ENCODE data around the gene PRKCH.

Gene PRKCH

DNA sequence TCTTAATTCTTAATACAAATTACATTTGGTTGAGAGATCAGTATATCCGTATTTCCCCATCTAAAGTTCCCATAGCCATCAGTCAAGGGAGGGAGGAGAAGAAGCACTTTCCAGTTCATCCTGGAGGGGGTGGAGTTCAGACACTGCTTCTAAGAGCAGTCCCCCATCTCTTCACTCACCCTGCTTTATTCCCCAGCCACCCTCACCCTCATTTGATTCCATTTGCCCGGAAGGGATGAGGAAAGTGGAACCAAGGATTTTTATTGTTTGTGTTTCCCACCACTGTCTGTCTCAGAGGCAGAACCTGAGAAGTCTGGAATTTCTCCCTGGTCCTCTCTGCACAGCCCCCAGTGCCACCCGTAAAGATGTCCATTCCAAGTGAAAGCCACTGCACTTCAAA is 239.7 kb downstream of the PRKCH start:
- TF ChIP-seq EZH2 (IDR thresholded peaks at IDR 0.05) = no peak
- no peak for TF ChIP-seq FOXP2 (optimal IDR thresholded peaks at IDR 0.05; ENCODE audit: control extremely low read depth, extremely low read length, insufficient read depth)
- TF ChIP-seq POLR2AphosphoS5 (IDR thresholded peaks at IDR 0.05; ENCODE audit: borderline replicate concordance, low read depth, low read length) = no peak
- Histone ChIP-seq H3K27ac (no peak overlapping the region), H3K36me3 (ENCODE audit: insufficient read depth, low read length) (no peaks in the 10 kb centered on the region), H3K9me3 (ENCODE audit: low read depth, low read length) (no peaks in the 10 kb centered on the region), H3K9ac (ENCODE audit: insufficient read length) (no peak overlapping the region), H3K4me3 (no peak overlapping the region)
- DNase-seq (ENCODE audit: low read depth, low spot score) = no peak

DNA sequence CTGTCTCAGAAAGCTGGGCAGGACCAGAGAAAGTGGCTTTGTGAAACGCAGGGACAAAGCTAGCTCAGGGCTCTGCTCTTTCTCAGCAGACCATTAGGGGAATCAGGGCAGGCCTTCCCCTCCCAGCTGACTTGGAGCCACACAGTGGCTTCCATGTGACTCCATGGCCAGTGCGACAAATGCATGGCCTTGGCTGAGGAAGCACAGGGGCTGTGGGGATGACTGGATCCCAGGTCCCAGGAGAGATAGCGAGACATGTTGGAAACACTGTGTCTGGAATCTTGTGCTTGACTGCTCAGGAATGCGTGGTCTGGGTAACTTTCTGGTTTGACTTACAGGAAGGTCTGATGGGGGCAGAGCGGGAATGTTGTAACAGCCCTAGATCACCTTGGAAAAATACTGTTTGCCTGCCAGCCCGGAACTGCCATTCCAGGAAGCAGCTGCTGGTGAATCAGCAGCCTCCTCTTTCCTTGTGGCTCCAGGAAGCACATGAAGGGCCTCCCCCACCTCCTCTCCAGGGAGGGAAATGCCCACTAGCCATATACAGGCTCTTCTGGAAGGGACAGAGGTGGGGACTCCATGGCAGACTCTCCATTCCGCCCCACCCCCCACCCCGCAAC is 240.4 kb downstream of the PRKCH start:
- H3K9ac ChIP-seq (ENCODE audit: insufficient read length) = no peak overlapping the region
- no peaks in the 10 kb centered on the region for H3K9me3 ChIP-seq (ENCODE audit: low read depth, low read length)
- TF ChIP-seq FOXP2 (optimal IDR thresholded peaks at IDR 0.05; ENCODE audit: control extremely low read depth, extremely low read length, insufficient read depth) (no peak), EZH2 (IDR thresholded peaks at IDR 0.05) (no peak), POLR2AphosphoS5 (IDR thresholded peaks at IDR 0.05; ENCODE audit: borderline replicate concordance, low read depth, low read length) (no peak)
- no peaks in the 10 kb centered on the region for H3K36me3 ChIP-seq (ENCODE audit: insufficient read depth, low read length)
- no peak for DNase-seq (ENCODE audit: low read depth, low spot score)
- no peak overlapping the region for H3K27ac ChIP-seq
- H3K4me3 ChIP-seq = no peak overlapping the region

DNA sequence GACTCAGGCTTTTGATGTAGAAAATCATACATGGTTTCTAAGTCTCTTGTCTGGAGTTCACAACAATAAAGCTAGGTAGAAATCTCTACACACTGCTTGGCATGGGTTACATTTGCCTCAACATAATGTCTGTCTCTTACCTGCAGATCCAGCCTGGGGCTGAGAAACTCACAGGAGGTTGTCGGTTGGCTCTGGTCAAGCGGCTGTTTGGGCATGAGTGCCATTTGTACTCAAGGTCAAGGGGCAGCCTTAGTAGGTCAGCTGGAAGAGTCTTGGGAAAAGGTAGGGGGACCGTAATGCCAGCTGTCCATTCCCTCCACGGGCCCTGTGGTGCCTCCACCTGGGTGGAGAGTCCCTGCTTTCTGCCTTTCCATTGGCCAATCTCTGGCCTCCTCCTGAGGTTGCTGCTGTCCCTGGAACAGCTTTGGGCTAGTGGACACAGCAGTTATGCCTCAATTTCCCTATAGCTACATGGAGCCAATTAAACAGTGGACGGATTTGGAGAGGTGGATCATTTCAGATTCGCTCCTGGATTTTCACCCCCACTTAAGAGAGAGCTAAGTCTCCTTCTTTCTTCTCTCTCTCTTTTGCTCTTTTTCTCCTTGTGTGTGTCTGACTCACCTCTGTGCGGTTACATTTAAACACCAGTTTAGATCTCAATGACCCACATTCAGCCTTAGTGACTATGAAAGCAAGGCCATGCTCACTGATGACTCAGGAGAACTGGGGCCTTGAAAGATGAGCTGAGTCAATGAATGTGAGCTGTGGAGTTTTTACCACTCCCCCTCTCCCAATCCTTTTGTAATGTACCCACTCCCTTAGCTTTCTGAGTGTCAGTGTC is 241.2 kb downstream of the PRKCH start:
- no peak for DNase-seq (ENCODE audit: low read depth, low spot score)

DNA sequence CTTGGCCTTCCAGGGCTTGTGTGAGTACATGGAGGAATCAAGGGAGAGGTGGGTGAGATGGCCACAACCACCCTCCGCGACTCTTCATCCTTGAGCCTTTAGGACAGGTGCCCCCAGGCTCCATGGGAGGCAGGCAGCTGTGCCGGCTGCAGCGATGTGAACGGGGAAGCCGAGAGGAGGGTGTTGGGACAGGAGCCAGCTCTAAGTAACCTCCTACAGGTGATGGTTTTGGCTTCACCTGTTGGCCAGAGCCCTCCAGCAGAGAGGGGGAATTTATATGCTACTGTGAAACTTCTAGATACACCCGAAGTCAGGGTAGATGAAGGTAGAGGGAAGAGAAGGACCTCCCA is 241.8 kb downstream of the PRKCH start:
- Histone ChIP-seq H3K4me3 (no peak overlapping the region), H3K36me3 (ENCODE audit: insufficient read depth, low read length) (no peaks in the 10 kb centered on the region), H3K27ac (no peak overlapping the region), H3K9me3 (ENCODE audit: low read depth, low read length) (no peaks in the 10 kb centered on the region), H3K9ac (ENCODE audit: insufficient read length) (no peak overlapping the region)
- DNase-seq (ENCODE audit: low read depth, low spot score) = no peak
- TF ChIP-seq POLR2AphosphoS5 (IDR thresholded peaks at IDR 0.05; ENCODE audit: borderline replicate concordance, low read depth, low read length) = no peak
- TF ChIP-seq EZH2 (IDR thresholded peaks at IDR 0.05) = no peak
- no peak for TF ChIP-seq FOXP2 (optimal IDR thresholded peaks at IDR 0.05; ENCODE audit: control extremely low read depth, extremely low read length, insufficient read depth)

More for the DNA sequence above, 241.2 kb downstream of the PRKCH start:
- no peak overlapping the region for H3K27ac ChIP-seq
- no peaks in the 10 kb centered on the region for H3K36me3 ChIP-seq (ENCODE audit: insufficient read depth, low read length)
- H3K9me3 ChIP-seq (ENCODE audit: low read depth, low read length) = no peaks in the 10 kb centered on the region
- H3K4me3 ChIP-seq = no peak overlapping the region
- TF ChIP-seq EZH2 (IDR thresholded peaks at IDR 0.05) (no peak), FOXP2 (optimal IDR thresholded peaks at IDR 0.05; ENCODE audit: control extremely low read depth, extremely low read length, insufficient read depth) (no peak), POLR2AphosphoS5 (IDR thresholded peaks at IDR 0.05; ENCODE audit: borderline replicate concordance, low read depth, low read length) (no peak)
- no peak overlapping the region for H3K9ac ChIP-seq (ENCODE audit: insufficient read length)

DNA sequence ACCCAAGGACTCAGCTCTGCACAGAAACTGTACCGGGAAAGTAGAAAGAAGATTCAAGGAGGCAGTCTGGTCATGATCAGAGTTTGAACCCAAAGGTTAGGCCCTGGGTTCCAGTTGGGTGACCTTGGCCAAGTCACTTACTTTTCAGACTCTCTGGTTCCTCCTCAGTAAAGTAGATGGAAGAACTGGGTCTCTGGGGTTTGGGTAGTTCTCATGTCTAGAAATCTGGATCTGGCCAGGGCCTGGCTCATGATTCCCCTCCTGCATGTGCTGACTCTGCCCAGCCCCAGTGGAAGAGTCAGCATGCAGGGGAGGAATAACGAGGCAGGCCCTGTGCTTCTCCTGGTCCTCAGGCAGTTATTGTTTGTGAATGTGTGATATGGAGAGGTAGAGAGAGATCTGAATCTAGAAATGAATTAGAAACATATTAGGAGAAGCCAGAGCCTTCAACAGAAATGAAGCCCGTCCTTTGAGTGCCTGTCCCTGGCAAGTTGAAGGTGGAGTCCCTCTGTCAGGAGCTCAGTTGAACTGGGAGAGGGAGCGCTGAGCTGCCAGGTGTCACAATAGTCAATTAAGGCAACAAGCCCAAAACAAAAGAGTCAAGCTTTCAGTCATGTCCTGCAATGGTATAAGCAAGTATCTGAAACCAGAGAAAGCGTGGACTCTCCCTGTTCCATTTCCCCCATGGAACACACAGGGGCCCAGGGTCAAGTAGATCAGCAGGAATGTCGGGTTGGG is 242.7 kb downstream of the PRKCH start:
- Histone ChIP-seq H3K9ac (ENCODE audit: insufficient read length) (no peak overlapping the region), H3K27ac (no peak overlapping the region)
- no peak for TF ChIP-seq POLR2AphosphoS5 (IDR thresholded peaks at IDR 0.05; ENCODE audit: borderline replicate concordance, low read depth, low read length)
- TF ChIP-seq EZH2 (IDR thresholded peaks at IDR 0.05) = no peak
- TF ChIP-seq FOXP2 (optimal IDR thresholded peaks at IDR 0.05; ENCODE audit: control extremely low read depth, extremely low read length, insufficient read depth) = no peak

DNA sequence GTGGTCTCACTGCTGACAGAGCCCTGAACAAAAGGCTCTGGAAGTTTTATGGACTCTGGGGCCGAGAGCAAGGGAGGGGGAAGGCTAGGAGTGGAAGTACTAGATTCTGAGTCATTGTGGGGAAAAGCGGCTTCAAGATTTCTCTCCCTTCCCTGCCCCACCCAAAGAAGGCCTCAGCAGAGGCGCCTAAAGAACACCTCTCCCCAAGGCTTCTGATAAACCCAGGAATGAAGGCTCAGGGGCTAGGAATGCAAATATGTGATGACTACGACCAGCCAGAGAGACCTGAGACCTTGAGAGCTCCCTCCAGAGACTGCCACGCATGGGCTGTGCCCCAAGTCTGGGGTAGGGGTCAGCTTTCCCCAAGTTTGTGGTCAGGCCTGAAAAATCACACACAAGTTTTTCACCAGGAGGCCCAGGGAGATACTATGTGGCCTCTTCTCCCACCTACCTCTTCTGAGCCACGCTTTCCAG is 243.3 kb downstream of the PRKCH start:
- DNase-seq (ENCODE audit: low read depth, low spot score) = no peak
- no peak for TF ChIP-seq POLR2AphosphoS5 (IDR thresholded peaks at IDR 0.05; ENCODE audit: borderline replicate concordance, low read depth, low read length)
- no peak for TF ChIP-seq FOXP2 (optimal IDR thresholded peaks at IDR 0.05; ENCODE audit: control extremely low read depth, extremely low read length, insufficient read depth)
- no peak for TF ChIP-seq EZH2 (IDR thresholded peaks at IDR 0.05)
- Histone ChIP-seq H3K4me3 (no peak overlapping the region), H3K36me3 (ENCODE audit: insufficient read depth, low read length) (no peaks in the 10 kb centered on the region), H3K9ac (ENCODE audit: insufficient read length) (no peak overlapping the region), H3K9me3 (ENCODE audit: low read depth, low read length) (no peaks in the 10 kb centered on the region), H3K27ac (no peak overlapping the region)

More for the DNA sequence above, 242.7 kb downstream of the PRKCH start:
- no peak for DNase-seq (ENCODE audit: low read depth, low spot score)
- no peaks in the 10 kb centered on the region for H3K9me3 ChIP-seq (ENCODE audit: low read depth, low read length)
- no peak overlapping the region for H3K4me3 ChIP-seq
- no peaks in the 10 kb centered on the region for H3K36me3 ChIP-seq (ENCODE audit: insufficient read depth, low read length)

DNA sequence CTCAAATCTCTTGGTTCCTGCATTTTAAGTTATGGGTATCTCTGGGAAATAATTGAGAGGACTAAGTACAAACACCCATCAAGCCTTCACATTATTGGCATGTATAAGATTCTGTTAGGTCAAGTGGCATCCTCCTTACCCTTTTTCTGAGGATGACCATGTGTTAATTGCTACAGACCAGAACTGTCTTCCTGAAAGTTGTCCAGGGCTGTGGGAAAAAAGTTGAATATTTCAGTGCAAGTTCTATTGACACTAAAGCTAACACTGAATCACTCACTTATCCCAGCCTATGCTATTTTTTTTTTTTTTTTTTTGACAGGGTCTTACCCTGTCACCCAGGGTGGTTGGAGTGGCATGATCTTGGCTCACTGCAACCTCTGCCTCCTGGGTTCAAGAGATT is 243.8 kb downstream of the PRKCH start:
- DNase-seq (ENCODE audit: low read depth, low spot score) = no peak
- no peaks in the 10 kb centered on the region for H3K9me3 ChIP-seq (ENCODE audit: low read depth, low read length)
- H3K36me3 ChIP-seq (ENCODE audit: insufficient read depth, low read length) = no peaks in the 10 kb centered on the region
- no peak overlapping the region for H3K9ac ChIP-seq (ENCODE audit: insufficient read length)
- H3K4me3 ChIP-seq = no peak overlapping the region
- no peak for TF ChIP-seq EZH2 (IDR thresholded peaks at IDR 0.05)
- TF ChIP-seq POLR2AphosphoS5 (IDR thresholded peaks at IDR 0.05; ENCODE audit: borderline replicate concordance, low read depth, low read length) = no peak
- TF ChIP-seq FOXP2 (optimal IDR thresholded peaks at IDR 0.05; ENCODE audit: control extremely low read depth, extremely low read length, insufficient read depth) = no peak
- H3K27ac ChIP-seq = no peak overlapping the region

All from SK-N-MC (cell line).